GM12878 (cell line): ENCODE results near the gene HSD17B4. TPM values are rescaled to one million over a fixed set of nuclear protein-coding genes. Genes with fewer than 3 reads are reported as not detected.

Source experiments
- ATF2 ChIP-seq: IDR thresholded peaks from 2 replicates; pipeline ENCODE4 v1.6.1; 2012; ENCODE audit warnings: low read length, inconsistent platforms
- BACH1 ChIP-seq: fragments of 450-650 bp; IDR thresholded peaks from 2 replicates; pipeline ENCODE4 v1.6.1; 2017; ENCODE audit warnings: mild to moderate bottlenecking, borderline replicate concordance
- BCL3 ChIP-seq: IDR thresholded peaks from 2 replicates; pipeline ENCODE4 v1.6.1; 2011; ENCODE audit warnings: borderline replicate concordance, low read depth, mild to moderate bottlenecking, moderate library complexity, low read length; ENCODE audit not compliant: insufficient read depth, poor library complexity, severe bottlenecking
- CREB1 ChIP-seq: IDR thresholded peaks from 2 replicates; pipeline ENCODE4 v1.6.1; 2012; ENCODE audit warnings: low read depth, mild to moderate bottlenecking, inconsistent platforms
- EP300 ChIP-seq, 2 experiments: fragments of 150-350 bp in 1 of 2; IDR thresholded peaks; 2 replicates each; pipeline ENCODE4 v1.6.1; 2011 to 2012; ENCODE audit warnings: low read depth in 2 of 2, low read length in 2 of 2, borderline replicate concordance in 1 of 2, improper control_type of control experiment in 1 of 2, inconsistent platforms in 1 of 2; ENCODE audit not compliant: control insufficient read depth in 1 of 2
- IRF4 ChIP-seq: IDR thresholded peaks from 2 replicates; pipeline ENCODE4 v1.6.1; 2011; ENCODE audit warnings: low read depth, low read length
- IRF5 ChIP-seq: fragments of 450-650 bp; IDR thresholded peaks from 2 replicates; pipeline ENCODE4 v1.6.1; 2017; ENCODE audit warnings: borderline replicate concordance
- MEF2A ChIP-seq: IDR thresholded peaks from 2 replicates; pipeline ENCODE4 v1.6.1; 2011; ENCODE audit warnings: low read depth, mild to moderate bottlenecking, low read length, moderate library complexity; ENCODE audit not compliant: insufficient read depth
- MEF2B ChIP-seq: fragments of 450-650 bp; IDR thresholded peaks from 2 replicates; pipeline ENCODE4 v1.6.1; 2018; ENCODE audit warnings: mild to moderate bottlenecking, moderate library complexity; ENCODE audit not compliant: partially characterized antibody, poor library complexity, severe bottlenecking
- NFIC ChIP-seq: IDR thresholded peaks from 2 replicates; pipeline ENCODE4 v1.6.1; 2012; ENCODE audit warnings: low read depth, mild to moderate bottlenecking, inconsistent platforms, low read length, moderate library complexity
- RAD21 ChIP-seq: IDR thresholded peaks from 2 replicates; pipeline ENCODE4 v1.6.1; 2011; ENCODE audit warnings: mild to moderate bottlenecking, low read depth, low read length, moderate library complexity; ENCODE audit not compliant: insufficient read depth
- SMAD5 ChIP-seq: IDR thresholded peaks from 2 replicates; pipeline ENCODE4 v1.6.1; 2016; ENCODE audit warnings: antibody characterized with exemption, low read depth
- SREBF2 ChIP-seq: IDR thresholded peaks from 2 replicates; pipeline ENCODE4 v1.6.1; 2012; ENCODE audit warnings: mild to moderate bottlenecking, low read length
- TARDBP ChIP-seq: IDR thresholded peaks from 2 replicates; pipeline ENCODE4 v1.6.1; 2016; ENCODE audit warnings: borderline replicate concordance
- YY1 ChIP-seq: IDR thresholded peaks from 2 replicates; pipeline ENCODE4 v1.6.1; 2011; ENCODE audit warnings: low read depth, mild to moderate bottlenecking, low read length
- ZNF207 ChIP-seq: fragments of 450-650 bp; IDR thresholded peaks from 2 replicates; pipeline ENCODE4 v1.6.1; 2014; ENCODE audit warnings: antibody characterized with exemption, mild to moderate bottlenecking, borderline replicate concordance
- ZNF622 ChIP-seq: fragments of 450-650 bp; IDR thresholded peaks from 2 replicates; pipeline ENCODE4 v1.6.1; 2017; ENCODE audit warnings: mild to moderate bottlenecking, inconsistent platforms
- polyA plus RNA-seq, 11 experiments: library from polyadenylated mRNA; depleted of rRNA in 4 of 11; unstranded in 6 of 11; stranded (reverse) in 5 of 11; fragments of >200 nt; fragmentation: Nextera tagmentation in 4 of 11; fragmentation: Illumina TruSeq in 1 of 11; extraction: Ambion mirVana in 4 of 11; extraction: Trizol in 1 of 11; gene quantifications; 1 replicate in 1 of 11; 2 replicates in 10 of 11; pipeline versions ENCODE4 v1.2.1 to v1.2.3, GENCODE V29; 2011 to 2016; ENCODE audit warnings: inconsistent platforms in 2 of 11, missing spikeins in 2 of 11, low read depth in 1 of 11
- total RNA-seq, 4 experiments: library from RNA; depleted of rRNA in 3 of 4; stranded (reverse); fragments of >200 nt in 3 of 4; fragmentation: Illumina TruSeq in 1 of 4; extraction: Trizol in 1 of 4; gene quantifications; 2 replicates each; pipeline versions ENCODE4 v1.2.1 to v1.2.3, GENCODE V29; 2013 to 2021
- TF ChIP-seq, protein P1 (sequence below), 3 experiments: IDR thresholded peaks in 2 of 3; conservative IDR thresholded peaks in 1 of 3; 2 replicates each; pipeline ENCODE4 v1.5.1; 2011; ENCODE audit warnings: low read depth in 3 of 3, low read length in 3 of 3, mild to moderate bottlenecking in 3 of 3, control low read depth in 2 of 3, moderate library complexity in 2 of 3, inconsistent platforms in 1 of 3, mixed read lengths in 1 of 3; ENCODE audit not compliant: control insufficient read depth in 2 of 3, insufficient read depth in 1 of 3; ENCODE audit errors: extremely low read depth in 1 of 3

The HSD17B4 gene
- total and polyA plus RNA-seq, 10 of the 15 experiments (the other 5 are each of a cell fraction or from before 2014, with no cell fraction given): 38.6 to 125 (median 93.0) TPM

GRCh38 chr5:119435436-119436132, 16.7 kb upstream of the HSD17B4 start (continued):
- TF ChIP-seq RAD21 (peak; percentile 75), SMAD5 (no peak), SREBF2 (no peak), MEF2B (no peak), BCL3 (no peak), MEF2A (no peak), TARDBP (no peak), EP300 (IDR thresholded peaks at IDR 0.05; ENCODE audit: borderline replicate concordance in 1 of 2, control insufficient read depth in 1 of 2, low read depth in 2 of 2, low read length in 2 of 2) (no peak), IRF5 (no peak), NFIC (no peak), CREB1 (no peak), ATF2 (no peak), ZNF622 (no peak), BACH1 (no peak), YY1 (peak; percentile 39; the same call in 1 of the 2 replicates), ZNF207 (no peak), IRF4 (no peak)
- TF ChIP-seq, protein P1, sequence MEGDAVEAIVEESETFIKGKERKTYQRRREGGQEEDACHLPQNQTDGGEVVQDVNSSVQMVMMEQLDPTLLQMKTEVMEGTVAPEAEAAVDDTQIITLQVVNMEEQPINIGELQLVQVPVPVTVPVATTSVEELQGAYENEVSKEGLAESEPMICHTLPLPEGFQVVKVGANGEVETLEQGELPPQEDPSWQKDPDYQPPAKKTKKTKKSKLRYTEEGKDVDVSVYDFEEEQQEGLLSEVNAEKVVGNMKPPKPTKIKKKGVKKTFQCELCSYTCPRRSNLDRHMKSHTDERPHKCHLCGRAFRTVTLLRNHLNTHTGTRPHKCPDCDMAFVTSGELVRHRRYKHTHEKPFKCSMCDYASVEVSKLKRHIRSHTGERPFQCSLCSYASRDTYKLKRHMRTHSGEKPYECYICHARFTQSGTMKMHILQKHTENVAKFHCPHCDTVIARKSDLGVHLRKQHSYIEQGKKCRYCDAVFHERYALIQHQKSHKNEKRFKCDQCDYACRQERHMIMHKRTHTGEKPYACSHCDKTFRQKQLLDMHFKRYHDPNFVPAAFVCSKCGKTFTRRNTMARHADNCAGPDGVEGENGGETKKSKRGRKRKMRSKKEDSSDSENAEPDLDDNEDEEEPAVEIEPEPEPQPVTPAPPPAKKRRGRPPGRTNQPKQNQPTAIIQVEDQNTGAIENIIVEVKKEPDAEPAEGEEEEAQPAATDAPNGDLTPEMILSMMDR (IDR thresholded peaks at IDR 0.05 in 2 of 3, conservative IDR thresholded peaks at IDR 0.05 in 1 of 3; ENCODE audit: control insufficient read depth in 2 of 3, extremely low read depth in 1 of 3, insufficient read depth in 1 of 3, low read depth in 3 of 3, low read length in 3 of 3): peak; percentile 64 to 69 (median 64)
